ENCODE results near the gene CACNA1I.

CACNA1I gene

GRCh38 chr22:39675947-39676346 lies 105.4 kb downstream of the CACNA1I start:
- TF ChIP-seq EP300 (IDR thresholded peaks at IDR 0.05; ENCODE audit: borderline replicate concordance) (no peak), REST (IDR thresholded peaks at IDR 0.05; ENCODE audit: low read depth) (no peak), EGR1 (IDR thresholded peaks at IDR 0.05) (no peak), RAD21 (IDR thresholded peaks at IDR 0.05; ENCODE audit: low read depth) (no peak), NFIC (IDR thresholded peaks at IDR 0.05) (no peak), TCF12 (IDR thresholded peaks at IDR 0.05; ENCODE audit: low read depth) (no peak), MAX (IDR thresholded peaks at IDR 0.05) (no peak), TEAD4 (IDR thresholded peaks at IDR 0.05) (no peak), YY1 (IDR thresholded peaks at IDR 0.05; ENCODE audit: low read depth) (no peak), CREB1 (IDR thresholded peaks at IDR 0.05; ENCODE audit: low read depth) (no peak), FOXM1 (IDR thresholded peaks at IDR 0.05; ENCODE audit: borderline replicate concordance, low read depth) (no peak), ZBTB7A (IDR thresholded peaks at IDR 0.05; ENCODE audit: low read depth) (no peak), CEBPB (IDR thresholded peaks at IDR 0.05) (no peak), TAF1 (IDR thresholded peaks at IDR 0.05; ENCODE audit: low read depth) (no peak)
- TF ChIP-seq, protein P1, sequence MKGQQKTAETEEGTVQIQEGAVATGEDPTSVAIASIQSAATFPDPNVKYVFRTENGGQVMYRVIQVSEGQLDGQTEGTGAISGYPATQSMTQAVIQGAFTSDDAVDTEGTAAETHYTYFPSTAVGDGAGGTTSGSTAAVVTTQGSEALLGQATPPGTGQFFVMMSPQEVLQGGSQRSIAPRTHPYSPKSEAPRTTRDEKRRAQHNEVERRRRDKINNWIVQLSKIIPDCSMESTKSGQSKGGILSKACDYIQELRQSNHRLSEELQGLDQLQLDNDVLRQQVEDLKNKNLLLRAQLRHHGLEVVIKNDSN (IDR thresholded peaks at IDR 0.05): no peak

DNA sequence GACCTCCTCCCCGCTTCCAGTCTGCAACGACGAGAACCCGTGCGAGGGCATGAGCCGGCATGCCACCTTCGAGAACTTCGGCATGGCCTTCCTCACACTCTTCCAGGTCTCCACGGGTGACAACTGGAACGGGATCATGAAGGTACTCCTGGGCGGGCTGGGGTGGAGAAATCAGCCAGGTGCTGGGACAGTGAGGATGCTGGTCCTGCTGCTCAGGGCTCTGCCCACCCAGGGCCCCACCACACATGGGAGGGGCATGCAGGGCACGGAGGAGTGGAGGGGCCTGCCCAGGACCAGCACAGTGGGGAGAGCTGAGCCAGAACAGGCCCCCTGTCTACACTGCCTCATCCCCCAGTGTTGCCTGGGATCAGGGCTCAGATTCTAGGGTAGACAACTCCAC lies 107.4 kb downstream of the CACNA1I start:
- TF ChIP-seq TAF1 (IDR thresholded peaks at IDR 0.05; ENCODE audit: low read depth) (no peak), CREB1 (IDR thresholded peaks at IDR 0.05; ENCODE audit: low read depth) (no peak), CEBPB (IDR thresholded peaks at IDR 0.05) (no peak)

GRCh38 chr22:39678862-39679490 lies 108.4 kb downstream of the CACNA1I start:
- TF ChIP-seq TEAD4 (IDR thresholded peaks at IDR 0.05) (no peak), CEBPB (IDR thresholded peaks at IDR 0.05) (no peak), REST (IDR thresholded peaks at IDR 0.05; ENCODE audit: low read depth) (no peak), YY1 (IDR thresholded peaks at IDR 0.05; ENCODE audit: low read depth) (no peak), FOXM1 (IDR thresholded peaks at IDR 0.05; ENCODE audit: borderline replicate concordance, low read depth) (no peak), CREB1 (IDR thresholded peaks at IDR 0.05; ENCODE audit: low read depth) (no peak), NFIC (IDR thresholded peaks at IDR 0.05) (no peak), MAX (IDR thresholded peaks at IDR 0.05) (no peak)
- TF ChIP-seq, protein P1 (IDR thresholded peaks at IDR 0.05): no peak

GRCh38 chr22:39679652-39680051 lies 109.1 kb downstream of the CACNA1I start:
- no peak for TF ChIP-seq NFIC (IDR thresholded peaks at IDR 0.05)
- TF ChIP-seq, protein P1 (IDR thresholded peaks at IDR 0.05): no peak
- no peak for TF ChIP-seq TEAD4 (IDR thresholded peaks at IDR 0.05)
- TF ChIP-seq REST (IDR thresholded peaks at IDR 0.05; ENCODE audit: low read depth): no peak
- no peak for TF ChIP-seq TCF12 (IDR thresholded peaks at IDR 0.05; ENCODE audit: low read depth)

DNA sequence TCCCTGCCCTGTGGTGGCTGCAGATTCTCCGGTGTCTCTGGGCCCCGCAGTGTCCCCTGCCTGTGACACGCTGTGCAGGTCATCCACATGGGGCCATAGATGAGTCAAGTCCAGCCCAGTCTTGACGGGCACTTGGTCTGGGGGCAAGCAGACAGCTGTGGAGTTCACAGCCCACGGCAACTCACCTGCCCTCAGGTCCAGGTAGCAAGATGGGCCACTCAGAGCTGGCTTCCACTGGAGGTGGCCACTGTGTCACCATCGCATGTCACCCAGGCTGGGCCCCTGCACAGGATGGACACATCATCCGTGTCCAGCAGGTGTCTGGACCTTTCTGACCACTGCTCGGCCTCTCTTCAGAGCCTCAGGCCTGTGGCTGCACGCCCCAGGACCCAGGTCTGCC lies 109.9 kb downstream of the CACNA1I start:
- TF ChIP-seq MAX (IDR thresholded peaks at IDR 0.05): no peak
- TF ChIP-seq TCF12 (IDR thresholded peaks at IDR 0.05; ENCODE audit: low read depth): no peak
- TF ChIP-seq FOXM1 (IDR thresholded peaks at IDR 0.05; ENCODE audit: borderline replicate concordance, low read depth): no peak
- TF ChIP-seq ZBTB7A (IDR thresholded peaks at IDR 0.05; ENCODE audit: low read depth): no peak
- TF ChIP-seq, protein P1 (IDR thresholded peaks at IDR 0.05): no peak
- no peak for TF ChIP-seq REST (IDR thresholded peaks at IDR 0.05; ENCODE audit: low read depth)
- no peak for TF ChIP-seq RAD21 (IDR thresholded peaks at IDR 0.05; ENCODE audit: low read depth)
- no peak for TF ChIP-seq YY1 (IDR thresholded peaks at IDR 0.05; ENCODE audit: low read depth)
- no peak for TF ChIP-seq TAF1 (IDR thresholded peaks at IDR 0.05; ENCODE audit: low read depth)
- no peak for TF ChIP-seq CREB1 (IDR thresholded peaks at IDR 0.05; ENCODE audit: low read depth)
- TF ChIP-seq TEAD4 (IDR thresholded peaks at IDR 0.05): no peak
- no peak for TF ChIP-seq CEBPB (IDR thresholded peaks at IDR 0.05)
- no peak for TF ChIP-seq NFIC (IDR thresholded peaks at IDR 0.05)
- TF ChIP-seq EP300 (IDR thresholded peaks at IDR 0.05; ENCODE audit: borderline replicate concordance): no peak
- TF ChIP-seq EGR1 (IDR thresholded peaks at IDR 0.05): no peak

Data from Ishikawa (cell line).